GM04503 (cell line): ENCODE measurements around the gene C1orf87.
"Not testable (repeated sequence)": the region's sequence is repeated elsewhere in the genome, so short reads cannot be mapped to it uniquely, and the experiment has no call there.

Source experiments
- DNase-seq: peaks from one replicate; pipeline ENCODE4 v3.0.0-alpha.2; 2012; ENCODE audit warnings: low read depth

Gene C1orf87

GRCh38 chr1:59994302-59995198, 79.0 kb downstream of the C1orf87 start:
- peak; percentile 86 for DNase-seq

GRCh38 chr1:59992040-59992820, 81.3 kb downstream of the C1orf87 start:
- DNase-seq = no peak

- DNase-seq = no peak
Measured at GRCh38 chr1:59990470-59990869, 83.1 kb downstream of the C1orf87 start.

GRCh38 chr1:59986516-59987310, 86.9 kb downstream of the C1orf87 start:
- DNase-seq = no peak

- no peak for DNase-seq
Measured at GRCh38 chr1:59985911-59986515, 87.6 kb downstream of the C1orf87 start.

GRCh38 chr1:59979666-59980065, 93.9 kb downstream of the C1orf87 start:
- no peak for DNase-seq

GRCh38 chr1:59978511-59978910, 95.1 kb downstream of the C1orf87 start:
- no peak for DNase-seq

- no peak for DNase-seq
Measured at GRCh38 chr1:59978026-59978425, 95.5 kb downstream of the C1orf87 start.

GRCh38 chr1:59977075-59977410, 96.5 kb downstream of the C1orf87 start:
- DNase-seq = no peak

GRCh38 chr1:59976194-59977074, 97.1 kb downstream of the C1orf87 start:
- no peak for DNase-seq

- no peak for DNase-seq
Measured at GRCh38 chr1:59973719-59974118, 99.9 kb downstream of the C1orf87 start.

- DNase-seq = no peak
Measured at GRCh38 chr1:59972216-59972927, 101.2 kb downstream of the C1orf87 start.

- DNase-seq = no peak
Measured at GRCh38 chr1:59971464-59971911, 102.1 kb downstream of the C1orf87 start.

- not testable (repeated sequence) for DNase-seq
Measured at GRCh38 chr1:59969542-59970175, 103.9 kb downstream of the C1orf87 start.

- DNase-seq = not testable (repeated sequence)
Measured at GRCh38 chr1:59968746-59969145, 104.8 kb downstream of the C1orf87 start.

GRCh38 chr1:59967780-59968179, 105.8 kb downstream of the C1orf87 start:
- no peak for DNase-seq

- DNase-seq = no peak
Measured at GRCh38 chr1:59967141-59967697, 106.4 kb downstream of the C1orf87 start.

- DNase-seq = no peak
Measured at GRCh38 chr1:59952065-59952464, 121.5 kb downstream of the C1orf87 start.

- DNase-seq = no peak
Measured at GRCh38 chr1:59949648-59950047, 123.9 kb downstream of the C1orf87 start.
